GF-D8 (cell line): ENCODE results near the gene JCHAIN.
"Not testable (repeated sequence)": the region's sequence is repeated elsewhere in the genome, so short reads cannot be mapped to it uniquely, and the experiment has no call there.

Experiments
- DNase-seq: peaks from one replicate; lab custom pipeline; 2025; lab: John Stamatoyannopoulos, UW

The JCHAIN gene

DNA sequence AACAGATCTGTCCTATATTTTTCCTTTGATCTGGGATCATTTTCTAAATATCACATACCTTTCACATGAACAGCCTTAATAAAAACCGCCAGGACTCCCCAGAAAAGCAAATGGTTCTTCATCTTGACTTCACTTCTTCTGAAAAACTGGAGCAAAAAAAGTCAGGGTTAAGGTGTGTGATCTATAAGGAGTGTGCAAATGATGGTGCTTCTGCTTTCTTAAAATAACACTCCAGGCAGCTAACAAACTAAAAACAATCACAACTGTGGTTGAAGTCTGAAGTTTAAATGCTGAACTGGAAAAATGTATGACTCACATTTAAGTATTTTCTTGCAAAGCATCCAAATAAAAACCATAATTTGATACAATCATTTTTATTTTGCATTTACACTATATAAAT, at the start of gene JCHAIN:
Gene JCHAIN, minus strand, starts transcription at position 140 of the 400 bp plus-strand sequence. Its CDS starts 18 bp downstream, at position 122.
- no peak for DNase-seq

DNA sequence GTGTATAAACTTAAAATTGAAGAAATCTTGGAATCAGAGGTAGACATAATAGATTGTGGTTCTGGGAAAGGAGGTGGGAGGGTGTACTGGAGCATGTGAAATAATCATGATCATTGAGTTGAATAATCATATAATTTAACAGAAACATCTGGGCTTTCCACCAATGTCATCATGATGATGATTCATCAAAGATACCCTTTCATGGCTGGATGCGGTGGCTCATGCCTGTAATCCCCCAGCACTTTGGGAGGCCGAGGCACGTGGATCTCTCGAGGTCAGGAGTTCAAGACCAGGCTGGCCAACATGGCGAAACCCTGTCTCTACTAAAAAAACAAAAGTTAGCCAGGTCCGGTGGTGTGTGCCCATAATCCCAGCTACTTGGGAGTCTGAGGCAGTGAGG, 48.8 kb upstream of the JCHAIN start:
- no peak for DNase-seq

DNA sequence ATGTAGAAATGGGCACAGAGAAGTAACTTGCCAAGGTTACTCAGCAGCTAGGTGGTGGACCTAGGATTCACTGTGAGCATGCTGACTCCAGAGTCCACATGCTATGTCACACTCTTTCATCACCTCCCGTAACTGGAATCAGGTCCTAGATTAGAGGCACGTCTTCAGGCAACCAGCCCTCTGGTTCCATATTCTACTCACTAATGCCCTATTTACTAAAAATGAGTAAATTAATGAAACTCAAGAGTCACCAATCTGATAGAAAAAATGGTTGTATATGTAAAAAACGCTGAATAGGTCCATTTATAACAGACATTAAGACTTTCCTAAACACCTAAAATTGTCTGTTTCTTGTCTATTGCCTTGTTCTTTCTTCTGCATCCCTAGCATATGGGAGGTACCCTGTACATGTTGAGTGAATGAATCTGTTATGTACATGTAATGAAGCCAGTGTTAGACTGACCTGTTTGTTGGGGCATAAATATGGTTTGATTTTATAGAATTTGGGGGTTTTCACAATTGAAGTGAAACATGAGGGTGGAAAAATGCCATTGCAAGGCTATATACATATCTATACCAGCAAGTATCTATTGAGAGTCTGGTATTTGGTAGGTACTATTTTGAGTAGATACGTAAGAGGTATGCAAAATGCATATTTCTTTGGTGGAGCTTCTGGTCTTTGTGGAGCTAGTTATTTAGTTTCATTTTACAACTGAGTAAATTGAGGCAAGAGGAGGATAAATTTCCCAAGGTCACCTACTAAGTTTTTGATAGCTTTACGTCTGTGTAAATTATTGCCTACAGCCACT, 48.0 kb upstream of the JCHAIN start:
- DNase-seq, result no peak

DNA sequence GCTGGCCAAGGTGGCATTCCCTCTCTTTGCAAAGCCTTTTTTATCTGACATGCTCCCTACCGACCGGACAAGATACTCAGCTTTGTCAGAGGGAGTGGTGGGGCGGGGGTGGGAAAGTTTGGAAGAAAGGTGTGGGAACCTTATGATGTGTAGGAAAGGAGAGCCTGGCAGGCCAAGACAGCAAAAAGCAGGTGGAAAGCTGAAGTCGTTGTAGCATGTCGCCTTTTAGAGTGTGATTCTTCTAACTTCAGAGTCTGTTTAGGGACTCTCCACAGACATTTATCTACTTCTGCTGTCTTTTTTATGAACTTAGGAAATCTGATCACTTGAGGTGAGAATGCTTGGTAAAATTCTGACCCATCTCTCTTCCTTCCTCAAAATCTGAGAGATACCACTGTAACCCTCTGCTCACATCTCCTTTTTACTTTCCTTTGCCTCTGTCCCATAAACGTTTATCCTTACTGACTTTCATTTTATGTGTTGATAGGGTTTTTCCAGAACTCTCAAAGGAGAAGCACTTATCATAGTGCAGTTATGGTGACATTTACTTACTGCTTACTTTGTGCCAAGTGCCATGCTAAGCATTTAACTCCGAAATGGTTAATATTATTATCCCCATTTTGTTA, 47.3 kb upstream of the JCHAIN start:
- DNase-seq, result peak; percentile 7

DNA sequence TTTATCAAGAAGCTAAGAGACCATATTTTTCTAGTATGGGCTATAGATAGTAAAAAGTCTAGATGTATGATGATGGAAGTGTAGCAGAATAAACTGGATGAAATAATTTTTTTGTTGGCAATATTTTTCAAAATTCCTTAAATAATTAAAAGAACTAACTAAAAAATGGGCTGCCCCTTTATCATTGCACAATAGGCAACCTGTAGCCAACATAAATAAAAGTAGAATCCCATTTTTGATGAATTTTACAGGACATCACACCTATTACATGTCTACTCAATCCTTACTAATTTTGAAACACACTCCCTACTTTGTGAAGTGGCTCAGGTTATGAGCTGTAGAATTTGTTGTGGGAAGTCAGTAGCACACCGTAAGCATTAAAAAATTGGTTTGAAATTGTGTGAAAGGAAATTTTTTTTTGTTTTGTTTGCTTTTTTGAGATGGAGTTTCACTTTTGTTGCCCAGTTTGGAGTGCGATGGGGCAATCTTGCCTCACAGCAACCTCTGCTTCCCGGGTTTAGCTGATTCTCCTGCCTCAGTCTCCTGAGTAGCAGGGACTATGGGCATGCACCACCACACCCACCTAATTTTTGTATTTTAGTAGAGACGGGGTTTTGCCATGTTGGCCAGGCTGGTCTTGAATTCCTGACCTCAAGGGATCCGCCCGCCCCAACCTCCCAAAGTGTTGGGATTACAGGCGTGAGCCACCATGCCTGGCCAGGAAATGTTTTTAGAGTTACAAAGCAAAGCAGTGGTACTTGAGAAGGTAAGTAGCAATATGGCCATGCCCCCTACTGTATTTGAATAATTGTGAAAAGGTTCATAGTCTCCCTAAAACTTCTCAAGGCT, 46.5 kb upstream of the JCHAIN start:
- DNase-seq, result no peak

DNA sequence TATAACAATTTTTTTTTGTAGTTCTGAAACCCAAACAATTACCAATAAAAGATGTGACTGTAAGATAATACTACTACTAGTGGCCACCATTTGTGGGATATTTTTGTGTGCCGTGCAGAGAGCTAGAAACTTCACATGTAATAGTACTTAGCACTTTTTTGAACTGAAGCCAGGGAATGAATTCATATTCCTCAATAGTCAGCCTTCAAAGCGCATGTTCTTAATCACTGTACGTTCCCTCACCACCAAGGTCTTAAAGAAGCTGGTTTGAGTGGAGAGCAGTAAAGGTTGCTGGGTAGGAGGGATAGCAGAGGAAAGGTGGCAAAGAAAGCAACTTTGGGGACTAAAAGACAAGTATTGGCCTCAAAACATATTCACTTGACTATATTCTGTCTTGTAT, 45.8 kb upstream of the JCHAIN start:
- no peak for DNase-seq

DNA sequence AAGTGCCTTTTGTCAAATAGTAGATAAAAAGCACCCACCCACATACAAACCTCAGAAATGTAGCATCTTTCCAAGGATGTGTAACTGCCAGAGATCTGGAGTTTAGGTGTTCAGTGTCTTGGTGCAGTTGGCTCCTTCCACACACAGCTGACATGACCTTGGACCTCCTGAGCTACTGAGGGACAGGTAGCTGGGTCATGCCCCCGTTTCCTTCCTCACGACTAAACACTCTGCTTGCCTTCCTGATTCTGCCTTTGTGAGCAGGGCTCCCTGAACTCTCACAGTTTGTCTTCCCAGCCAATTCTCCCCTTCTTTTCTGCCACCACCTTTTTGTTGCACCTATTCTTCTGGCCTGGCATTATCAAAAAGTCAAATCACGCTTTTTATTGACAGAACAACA, 45.3 kb upstream of the JCHAIN start:
- no peak for DNase-seq

DNA sequence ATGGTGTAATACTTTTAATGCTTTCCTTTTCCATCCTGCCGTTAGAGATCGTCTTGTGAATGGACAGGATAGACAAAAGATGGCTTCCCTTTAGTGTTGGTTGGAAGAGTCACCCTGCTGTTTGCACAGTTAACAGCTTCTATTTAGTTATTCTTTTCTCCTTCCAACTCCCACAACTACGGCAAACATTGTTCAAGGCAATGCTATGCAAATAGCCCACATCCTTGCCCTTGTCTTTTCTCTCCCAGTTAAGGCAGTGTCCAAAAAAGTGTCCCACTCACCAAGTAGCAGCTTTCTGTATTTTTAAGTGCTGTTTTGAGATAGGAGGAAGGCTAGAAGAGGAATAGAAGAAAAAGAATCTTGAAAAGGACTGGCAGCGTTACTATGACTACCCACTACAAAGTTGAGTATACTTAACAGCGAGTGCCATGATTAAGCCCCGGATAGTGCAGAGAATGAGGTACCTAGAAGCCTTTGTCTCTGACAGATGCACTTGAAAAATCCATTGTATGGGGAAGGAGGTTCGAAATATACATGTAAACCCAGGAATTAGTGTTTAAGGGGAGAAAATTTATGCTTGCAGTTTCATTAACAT, 43.4 kb upstream of the JCHAIN start:
- DNase-seq, result no peak

DNA sequence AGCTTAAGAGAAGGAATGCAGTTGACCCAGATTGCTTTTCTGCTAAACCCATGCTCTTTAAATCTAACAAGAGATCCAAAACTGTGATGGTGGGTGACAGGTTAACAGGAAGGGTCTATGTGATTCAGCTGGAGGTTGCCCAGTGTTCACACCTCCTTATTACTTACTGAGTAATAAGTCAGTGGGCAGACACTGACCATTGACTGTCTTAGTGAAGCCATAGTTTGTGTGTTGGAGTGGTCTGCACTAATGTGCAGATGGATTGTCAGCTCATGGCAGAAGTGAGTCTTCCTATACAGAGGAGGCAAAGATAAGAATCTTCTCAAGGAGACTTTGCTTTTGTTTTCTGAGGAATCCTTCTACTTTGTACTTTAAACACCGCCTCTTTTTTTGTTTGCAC, 40.2 kb upstream of the JCHAIN start:
- no peak for DNase-seq

DNA sequence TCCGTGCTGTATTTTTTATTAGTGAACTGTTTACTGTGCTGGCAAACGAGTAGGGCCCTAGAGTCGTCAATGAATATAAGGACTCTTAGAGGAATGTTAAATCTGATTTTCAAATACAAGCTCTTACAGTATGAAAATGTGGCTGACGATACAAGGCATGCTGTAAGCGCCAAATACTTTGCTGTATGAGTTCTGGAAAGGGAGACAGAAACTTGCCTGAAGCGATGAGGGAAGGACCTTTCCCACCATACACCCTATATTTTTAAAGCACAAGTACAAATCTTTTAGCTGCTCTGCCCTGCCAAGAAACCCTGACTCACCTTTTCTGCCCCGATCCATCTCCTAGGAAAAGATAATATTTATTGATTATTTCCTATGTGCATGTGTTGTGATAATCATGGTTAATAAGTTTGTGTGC, 39.7 kb upstream of the JCHAIN start:
- no peak for DNase-seq

DNA sequence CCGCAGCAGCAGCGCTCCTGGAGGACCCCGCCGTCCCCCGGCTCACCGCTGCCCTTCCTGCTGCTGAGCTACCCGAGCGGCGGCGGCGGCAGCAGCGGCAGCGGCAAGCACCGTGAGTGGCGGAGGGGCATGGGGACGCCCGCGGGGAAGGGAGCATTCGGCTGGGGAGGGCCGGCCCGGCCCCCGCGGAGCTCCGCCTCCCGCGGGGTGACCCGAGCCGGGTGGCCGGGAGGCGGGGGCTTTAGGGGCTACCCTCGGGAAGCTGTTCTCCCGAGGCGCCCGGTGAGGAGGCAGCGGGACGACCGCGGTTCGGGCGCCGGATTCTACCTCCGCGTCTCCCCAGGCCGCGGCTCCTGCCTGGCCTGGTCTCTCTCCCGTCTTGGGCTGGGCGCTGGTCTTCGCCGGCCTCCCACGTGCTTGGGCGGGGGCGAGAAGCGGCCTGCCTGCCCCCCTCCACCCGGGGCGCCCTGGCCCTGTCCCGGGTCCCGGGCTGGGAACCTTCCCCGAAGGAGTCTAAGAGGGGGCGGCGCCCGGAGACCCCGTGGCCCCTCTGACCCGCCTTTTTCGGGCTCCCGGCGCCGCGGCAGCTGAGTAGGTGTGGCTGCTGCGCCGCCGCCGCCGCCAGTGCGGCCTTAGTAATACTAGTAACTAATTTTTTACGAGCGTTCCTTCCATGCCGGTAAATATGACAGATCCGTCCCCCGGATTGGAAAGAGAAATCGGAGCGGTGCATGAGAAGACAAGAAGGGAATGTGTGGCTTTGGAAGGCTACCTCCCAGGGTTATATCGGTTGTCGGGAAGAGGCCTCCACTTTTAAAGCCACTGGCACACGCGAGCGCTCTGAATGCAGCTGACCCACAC, 39.1 kb upstream of the JCHAIN start:
- peak; percentile 50 for DNase-seq

DNA sequence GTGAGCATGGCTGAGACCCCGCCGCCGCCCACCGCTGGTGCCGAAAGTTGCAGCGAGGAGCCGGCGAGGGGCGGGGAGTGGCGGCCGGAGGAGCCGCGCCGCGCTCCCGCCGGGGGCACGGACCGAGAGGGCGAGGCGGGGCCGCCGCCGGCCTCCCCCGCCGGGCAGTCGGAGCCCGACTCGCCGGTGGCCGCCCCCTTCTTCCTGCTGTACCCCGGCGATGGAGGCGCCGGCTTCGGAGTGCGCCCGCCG, 38.5 kb upstream of the JCHAIN start:
- DNase-seq, result no peak

DNA sequence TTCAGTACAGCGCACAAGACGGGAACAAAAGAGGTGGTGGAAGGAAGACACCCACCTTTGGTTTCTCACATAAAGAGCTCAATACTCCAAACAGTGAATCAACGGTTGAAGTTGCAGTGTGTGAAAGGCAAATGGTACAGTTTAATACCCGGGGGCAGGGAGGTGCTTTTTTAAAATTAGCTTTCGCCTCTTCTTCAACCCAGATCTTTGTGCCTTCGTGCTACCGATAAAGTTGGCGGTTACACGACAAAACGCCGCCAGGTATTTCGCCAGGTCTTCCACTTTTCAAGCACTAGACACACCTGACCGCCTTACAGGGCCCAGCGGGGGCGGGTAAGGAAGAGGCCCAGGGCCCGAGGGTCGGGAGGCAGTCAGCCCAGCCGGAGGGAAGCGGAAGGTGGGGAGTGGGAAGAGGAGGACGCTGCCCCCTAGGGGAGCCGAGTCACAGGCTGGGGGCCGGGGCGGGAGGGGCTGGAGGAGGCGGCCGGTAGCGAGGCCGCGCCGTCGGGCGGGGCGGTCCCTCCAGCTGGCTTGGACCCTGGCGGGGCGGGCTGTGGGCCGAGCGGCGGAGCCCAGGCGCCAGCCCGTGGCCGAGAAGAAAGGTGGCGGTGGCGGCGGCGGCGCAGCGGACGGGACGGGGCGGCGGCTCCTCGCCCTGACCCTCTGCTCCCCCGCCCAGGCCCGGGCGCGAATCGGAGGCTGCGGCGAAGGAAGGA, 38.1 kb upstream of the JCHAIN start:
- DNase-seq, result peak; percentile 22

DNA sequence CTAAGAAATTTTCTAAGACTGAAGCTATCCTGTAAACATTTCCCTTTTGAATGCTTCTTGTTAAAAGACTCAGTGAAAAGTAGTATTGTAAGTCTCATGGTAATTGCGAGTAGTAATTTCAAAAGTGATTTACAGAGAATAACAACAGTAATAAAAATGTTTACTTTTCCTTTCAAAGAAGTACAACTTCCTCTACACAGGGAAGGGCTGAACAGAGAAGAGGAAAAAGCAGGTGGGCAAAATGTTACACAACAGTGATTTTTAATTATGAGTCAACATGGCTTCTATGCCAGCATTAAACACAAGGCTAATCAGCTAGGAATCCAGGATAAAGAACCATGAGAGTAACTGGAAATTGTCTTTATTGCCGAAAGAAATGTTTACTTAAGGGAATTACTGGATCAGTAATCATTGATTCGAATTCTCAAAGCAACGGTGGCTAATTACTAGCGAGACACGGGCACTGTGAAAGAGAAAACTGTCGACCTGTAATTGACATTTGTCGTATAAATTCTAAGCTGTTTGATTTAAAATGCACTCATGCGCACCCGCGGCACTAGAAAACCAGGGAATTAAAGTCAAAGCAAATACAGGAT, 37.4 kb upstream of the JCHAIN start:
- no peak for DNase-seq

DNA sequence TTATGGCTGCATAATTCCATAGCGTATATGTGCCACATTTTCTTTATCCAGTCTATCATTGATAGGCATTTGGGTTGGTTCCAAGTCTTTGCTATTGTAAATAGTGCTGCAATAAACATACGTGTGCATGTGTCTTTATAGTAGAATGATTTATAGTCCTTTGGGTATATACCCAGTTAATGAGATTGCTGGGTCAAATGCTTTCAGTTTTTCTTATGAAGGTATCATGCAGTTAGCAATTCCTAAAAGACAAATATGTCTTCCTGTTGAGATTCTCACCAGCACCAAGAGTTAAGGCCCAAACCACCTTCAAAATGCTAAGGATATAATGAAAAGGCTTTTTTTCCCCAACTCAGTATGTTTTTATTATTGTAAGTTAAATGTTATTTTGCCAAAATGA, 36.3 kb upstream of the JCHAIN start:
- not testable (repeated sequence) for DNase-seq

DNA sequence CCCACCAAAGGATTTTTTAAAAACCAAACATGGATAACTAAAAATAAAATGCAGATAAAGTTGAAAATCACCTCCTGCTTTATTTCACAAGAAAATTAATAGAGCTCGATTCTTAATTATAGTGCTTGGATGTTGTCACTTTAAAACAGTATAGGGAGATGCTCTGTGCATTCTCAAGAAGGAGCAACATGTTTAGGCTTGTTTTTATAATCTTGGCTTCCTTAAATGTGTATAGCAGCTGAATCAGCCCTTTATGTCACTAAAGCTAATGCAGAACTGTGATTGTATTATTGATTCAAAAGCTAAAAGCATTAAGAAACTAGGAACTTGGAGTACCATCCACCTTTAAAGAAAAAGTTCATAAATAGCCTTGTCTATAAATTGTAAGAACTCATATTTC, 35.0 kb upstream of the JCHAIN start:
- DNase-seq, result no peak

DNA sequence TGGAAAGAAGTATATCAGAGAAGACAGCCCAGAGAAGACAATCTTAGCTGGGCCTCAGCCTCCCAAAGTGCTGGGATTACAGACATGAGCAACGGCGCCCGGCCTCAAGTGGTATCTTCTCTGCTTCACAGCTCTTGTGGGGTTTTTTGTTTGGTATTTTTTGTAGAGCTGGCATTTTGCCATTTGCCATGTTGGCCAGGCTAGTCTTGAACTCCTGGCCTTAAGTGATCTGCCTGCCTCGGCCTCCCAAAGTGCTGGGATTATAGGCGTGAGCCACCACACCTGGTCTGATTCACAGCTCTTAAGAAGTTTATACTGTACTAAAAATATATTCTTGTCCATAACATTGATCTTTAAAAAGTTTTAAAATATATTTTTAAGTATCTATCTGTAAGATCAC, 34.4 kb upstream of the JCHAIN start:
- no peak for DNase-seq

DNA sequence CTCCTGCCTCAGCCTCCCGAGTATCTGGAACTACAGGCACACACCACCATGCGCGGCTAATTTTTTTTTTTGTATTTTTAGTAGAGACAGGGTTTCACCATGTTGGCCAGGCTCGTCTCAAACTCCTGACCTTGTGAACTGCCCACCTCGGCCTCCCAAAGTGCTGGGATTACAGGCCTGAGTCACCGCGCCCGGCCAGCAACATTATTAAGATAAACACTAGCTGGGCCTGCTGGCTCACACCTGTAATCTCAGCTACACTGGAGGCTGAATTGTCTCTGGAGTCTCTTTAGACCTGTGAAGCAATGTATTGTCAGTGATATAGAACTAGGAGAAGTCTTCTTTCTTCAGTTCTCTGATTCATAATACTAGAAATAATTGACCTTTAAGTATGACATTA, 32.1 kb upstream of the JCHAIN start:
- DNase-seq, result not testable (repeated sequence)

DNA sequence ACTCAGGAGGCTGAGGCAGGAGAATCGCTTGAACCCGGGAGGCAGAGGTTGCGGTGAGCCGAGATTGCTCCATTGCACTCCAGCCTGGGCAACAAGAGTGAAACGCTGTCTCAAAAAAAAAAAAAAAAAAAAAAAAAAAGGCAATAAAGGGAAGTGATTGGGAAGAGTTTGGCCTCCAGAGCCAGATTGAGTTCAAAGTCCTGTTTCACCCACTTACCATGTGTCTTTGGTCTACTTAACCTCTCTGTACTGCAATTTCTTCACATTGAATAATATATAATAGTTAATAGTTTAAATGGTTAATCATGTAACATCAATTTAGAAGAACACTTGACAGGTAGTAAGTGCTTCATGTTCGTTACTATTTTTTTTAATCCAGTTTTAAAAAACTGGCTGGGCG, 28.3 kb upstream of the JCHAIN start:
- not testable (repeated sequence) for DNase-seq

DNA sequence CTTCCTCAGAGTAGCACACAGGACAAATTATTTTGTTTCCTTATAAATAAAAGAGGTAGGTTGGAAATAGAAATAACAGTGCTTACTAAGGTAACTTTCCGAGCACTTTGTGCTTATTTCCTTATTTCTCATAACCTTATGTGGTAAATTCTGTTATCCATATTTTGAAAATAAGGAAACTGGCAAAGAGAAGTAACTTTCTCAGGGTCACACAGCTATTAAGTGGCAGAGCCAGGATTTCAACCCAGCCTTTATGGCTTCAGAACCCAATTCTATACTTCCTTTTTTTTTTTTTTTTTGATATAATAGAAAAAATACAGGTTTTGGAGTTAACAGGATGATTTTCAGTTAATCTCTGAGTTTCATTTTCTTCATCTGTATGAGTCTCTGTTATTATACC, 25.4 kb upstream of the JCHAIN start:
- no peak for DNase-seq

DNA sequence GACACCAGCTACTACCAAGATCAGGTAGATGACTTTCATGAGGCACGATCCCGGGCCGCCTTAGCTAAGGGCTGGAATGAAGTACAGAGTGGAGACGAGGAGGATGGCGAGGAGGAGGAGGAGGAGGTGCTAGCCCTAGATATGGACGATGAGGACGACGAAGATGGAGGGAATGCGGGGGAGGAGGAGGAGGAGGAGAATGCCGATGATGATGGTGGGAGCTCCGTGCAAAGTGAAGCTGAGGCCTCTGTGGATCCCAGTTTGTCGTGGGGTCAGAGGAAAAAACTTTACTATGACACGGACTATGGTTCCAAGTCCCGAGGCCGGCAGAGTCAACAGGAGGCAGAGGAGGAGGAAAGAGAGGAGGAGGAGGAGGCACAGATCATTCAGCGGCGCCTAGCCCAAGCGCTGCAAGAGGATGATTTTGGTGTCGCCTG, 22.5 kb upstream of the JCHAIN start:
- DNase-seq, result no peak
